ENCODE data around the gene CMYA5.
A peak's percentile ranks its signal among the peaks of the same experiment; 100 is the strongest.

CMYA5 gene

DNA sequence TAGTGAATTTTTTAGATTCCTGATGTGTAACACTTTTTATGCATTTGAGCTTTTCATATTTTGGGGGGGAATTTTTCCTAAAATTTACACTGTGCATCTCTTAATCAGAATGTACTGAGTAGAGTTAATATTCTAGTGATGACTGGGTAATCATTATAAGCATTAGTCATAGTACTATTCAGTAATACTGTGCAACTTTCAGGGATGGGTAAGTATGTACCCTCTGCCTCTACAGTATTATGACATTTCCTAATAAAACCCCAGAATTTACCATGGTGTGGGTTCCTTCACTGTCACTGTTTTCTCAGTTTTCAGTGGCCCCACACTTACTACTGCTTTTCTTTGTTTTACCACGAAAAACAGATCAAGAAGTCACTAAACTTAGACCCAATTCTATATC is 2.8 kb upstream of the CMYA5 start:
- Histone ChIP-seq H3K4me3 (ENCODE audit: low read depth, low read length) (no peak overlapping the region), H3K27ac (no peak overlapping the region), H3K36me3 (replicated peaks) (peaks cover 8% of the 10 kb centered on the region), H3K27me3 (replicated peaks) (no peaks in the 10 kb centered on the region)
- DNase-seq, result no peak
- TF ChIP-seq CTCF (IDR thresholded peaks at IDR 0.05; ENCODE audit: low read depth, low read length, missing control alignments), result no peak
- in situ Hi-C loops (cut with HindIII; ENCODE audit: low pct_ligation_motif_present, low sequenced_read_pairs), result no loop called here

DNA sequence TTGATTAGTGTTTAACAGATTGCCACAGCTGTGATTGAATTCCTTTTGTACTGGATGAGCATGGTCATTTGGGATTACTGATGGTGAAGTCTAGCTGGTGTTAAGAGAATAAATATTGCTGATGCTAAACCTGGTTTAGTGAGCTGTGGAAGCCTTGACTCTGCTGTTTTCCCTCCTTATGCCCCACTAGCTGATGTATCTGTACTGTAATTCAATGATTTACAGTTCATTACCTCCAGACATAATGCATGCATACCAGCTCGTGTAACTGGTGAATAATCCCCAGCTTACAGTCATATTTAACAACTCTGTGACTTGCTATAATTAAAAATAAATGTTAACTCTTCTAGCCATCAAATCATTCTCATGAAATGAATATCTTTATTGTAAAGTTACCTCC is 1.7 kb upstream of the CMYA5 start:
- Histone ChIP-seq H3K27ac (no peak overlapping the region), H3K36me3 (replicated peaks) (peaks cover 3% of the 10 kb centered on the region), H3K4me3 (ENCODE audit: low read depth, low read length) (no peak overlapping the region), H3K27me3 (replicated peaks) (no peaks in the 10 kb centered on the region)
- DNase-seq, result no peak
- in situ Hi-C loops (cut with HindIII; ENCODE audit: low pct_ligation_motif_present, low sequenced_read_pairs), result no loop called here
- no peak for TF ChIP-seq CTCF (IDR thresholded peaks at IDR 0.05; ENCODE audit: low read depth, low read length, missing control alignments)

GRCh38 chr5:79691007-79691406 is 1.4 kb downstream of the CMYA5 start:
- no peaks in the 10 kb centered on the region for H3K27me3 ChIP-seq (replicated peaks)
- no peak overlapping the region for H3K27ac ChIP-seq
- no peaks in the 10 kb centered on the region for H3K36me3 ChIP-seq (replicated peaks)
- no peak overlapping the region for H3K4me3 ChIP-seq (ENCODE audit: low read depth, low read length)
- DNase-seq, result no peak
- in situ Hi-C loops (cut with HindIII; ENCODE audit: low pct_ligation_motif_present, low sequenced_read_pairs), result no loop called here
- no peak for TF ChIP-seq CTCF (IDR thresholded peaks at IDR 0.05; ENCODE audit: low read depth, low read length, missing control alignments)

GRCh38 chr5:79692596-79692995 is 3.0 kb downstream of the CMYA5 start:
- in situ Hi-C loops (cut with HindIII; ENCODE audit: low pct_ligation_motif_present, low sequenced_read_pairs), result no loop called here
- no peak for DNase-seq

GRCh38 chr5:79694183-79694582 is 4.5 kb downstream of the CMYA5 start:
- Histone ChIP-seq H3K27me3 (replicated peaks) (no peaks in the 10 kb centered on the region), H3K27ac (no peak overlapping the region), H3K36me3 (replicated peaks) (no peaks in the 10 kb centered on the region), H3K4me3 (ENCODE audit: low read depth, low read length) (no peak overlapping the region)
- no peak for DNase-seq
- TF ChIP-seq CTCF (IDR thresholded peaks at IDR 0.05; ENCODE audit: low read depth, low read length, missing control alignments), result no peak
- in situ Hi-C loops (cut with HindIII; ENCODE audit: low pct_ligation_motif_present, low sequenced_read_pairs), result no loop called here

More at GRCh38 chr5:79692596-79692995, 3.0 kb downstream of the CMYA5 start:
- Histone ChIP-seq H3K27ac (no peak overlapping the region), H3K4me3 (ENCODE audit: low read depth, low read length) (no peak overlapping the region), H3K27me3 (replicated peaks) (no peaks in the 10 kb centered on the region), H3K36me3 (replicated peaks) (no peaks in the 10 kb centered on the region)
- no peak for TF ChIP-seq CTCF (IDR thresholded peaks at IDR 0.05; ENCODE audit: low read depth, low read length, missing control alignments)

GRCh38 chr5:79694652-79695051 is 5.0 kb downstream of the CMYA5 start:
- Histone ChIP-seq H3K4me3 (ENCODE audit: low read depth, low read length) (no peak overlapping the region), H3K36me3 (replicated peaks) (no peaks in the 10 kb centered on the region), H3K27me3 (replicated peaks) (no peaks in the 10 kb centered on the region), H3K27ac (no peak overlapping the region)
- DNase-seq, result peak; percentile 20
- no peak for TF ChIP-seq CTCF (IDR thresholded peaks at IDR 0.05; ENCODE audit: low read depth, low read length, missing control alignments)
- in situ Hi-C loops (cut with HindIII; ENCODE audit: low pct_ligation_motif_present, low sequenced_read_pairs), result no loop called here

Data from brain microvascular endothelial cell (primary cell).